Cardiac fibroblast (primary cell): ENCODE measurements around the gene VCAN.

ENCODE experiments used
- DNase-seq, 2 donors: peaks; one replicate each; pipeline versions ENCODE4 v3.0.0 to v3.0.0-alpha.2; 2010; ENCODE audit warnings: low read depth in 2 of 2
- H3K4me3 ChIP-seq, 2 donors: replicated peaks in 1 of 2; 1 replicate in 1 of 2; 2 replicates in 1 of 2; pipeline ENCODE4 v1.5.1; 2011; ENCODE audit warnings: low read depth in 2 of 2, low read length in 2 of 2, mild to moderate bottlenecking in 2 of 2, moderate library complexity in 1 of 2
- CTCF ChIP-seq: IDR thresholded peaks from one replicate; pipeline ENCODE4 v1.5.1; 2011; ENCODE audit warnings: low read depth, mild to moderate bottlenecking, low read length, inconsistent platforms

VCAN gene

GRCh38 chr5:83559118-83559785 is 87.7 kb downstream of the VCAN start:
- peak in 1 of 2 donors; percentile 35 for DNase-seq
- H3K4me3 ChIP-seq = no peak overlapping the region
- no peak for TF ChIP-seq CTCF

- TF ChIP-seq CTCF = no peak
- no peak for DNase-seq
- H3K4me3 ChIP-seq = no peak overlapping the region
Measured at GRCh38 chr5:83562071-83562606, 90.6 kb downstream of the VCAN start.

- TF ChIP-seq CTCF = no peak
- DNase-seq = peak; percentile 55 to 83
- H3K4me3 ChIP-seq = no peak overlapping the region
Measured at GRCh38 chr5:83562791-83563557, 91.4 kb downstream of the VCAN start.

GRCh38 chr5:83563631-83564030 is 92.1 kb downstream of the VCAN start:
- no peak for TF ChIP-seq CTCF
- no peak for DNase-seq
- H3K4me3 ChIP-seq = no peak overlapping the region

- TF ChIP-seq CTCF = peak; percentile 28
- H3K4me3 ChIP-seq = no peak overlapping the region
- DNase-seq = peak; percentile 70 to 75
Measured at GRCh38 chr5:83564069-83564749, 92.7 kb downstream of the VCAN start.

GRCh38 chr5:83567741-83568140 is 96.2 kb downstream of the VCAN start:
- no peak for TF ChIP-seq CTCF
- DNase-seq = peak; percentile 64
- H3K4me3 ChIP-seq = no peak overlapping the region
